ENCODE data around the gene RAC3. TPM values are rescaled to one million over a fixed set of nuclear protein-coding genes. Genes with fewer than 3 reads are reported as not detected.

Gene RAC3
- 65.3 TPM for polyA plus RNA-seq (2012; ENCODE audit: insufficient read depth, insufficient read length, low read depth)

- H3K27me3 ChIP-seq, result no peaks in the 10 kb centered on the region
Measured at GRCh38 chr17:82031303-82031884, at the start of gene RAC3. RAC3 (plus strand) TSS chr17:82031678; CDS start chr17:82031762, 84 bp downstream.

GRCh38 chr17:81983011-81983638, 48.4 kb upstream of the RAC3 start:
- Histone ChIP-seq H3K9me3 (no peaks in the 10 kb centered on the region), H3K4me3 (ENCODE audit: low read depth, low read length) (no peak overlapping the region), H3K4me1 (no peaks in the 10 kb centered on the region), H3K36me3 (peaks cover 32% of the 10 kb centered on the region), H3K27me3 (no peaks in the 10 kb centered on the region)
- DNase-seq, result no peak
- TF ChIP-seq CTCF (IDR thresholded peaks at IDR 0.05; ENCODE audit: low read depth, low read length), result no peak

More at GRCh38 chr17:82031303-82031884, at the start of gene RAC3:
- TF ChIP-seq CTCF (IDR thresholded peaks at IDR 0.05; ENCODE audit: low read depth, low read length), result no peak
- Histone ChIP-seq H3K4me1 (no peaks in the 10 kb centered on the region), H3K4me3 (ENCODE audit: low read depth, low read length) (peak within 1 kb of the TSS; percentile 69), H3K36me3 (0 out of 2 replicates have a peak, but pooled peaks cover 2% of the 10 kb centered on the region), H3K9me3 (no peaks in the 10 kb centered on the region)
- peak; percentile 72 for DNase-seq

GRCh38 chr17:81983639-81984373, 47.7 kb upstream of the RAC3 start:
- H3K4me3 ChIP-seq (ENCODE audit: low read depth, low read length), result no peak overlapping the region
- peaks cover 32% of the 10 kb centered on the region for H3K36me3 ChIP-seq
- H3K4me1 ChIP-seq, result no peaks in the 10 kb centered on the region
- no peaks in the 10 kb centered on the region for H3K9me3 ChIP-seq
- no peaks in the 10 kb centered on the region for H3K27me3 ChIP-seq
- DNase-seq, result no peak
- TF ChIP-seq CTCF (IDR thresholded peaks at IDR 0.05; ENCODE audit: low read depth, low read length), result no peak

- H3K4me3 ChIP-seq (ENCODE audit: low read depth, low read length), result no peak overlapping the region
- DNase-seq, result peak; percentile 9
- TF ChIP-seq CTCF (IDR thresholded peaks at IDR 0.05; ENCODE audit: low read depth, low read length), result no peak
- H3K27me3 ChIP-seq, result no peaks in the 10 kb centered on the region
- H3K9me3 ChIP-seq, result no peaks in the 10 kb centered on the region
- no peaks in the 10 kb centered on the region for H3K4me1 ChIP-seq
- peaks cover 26% of the 10 kb centered on the region for H3K36me3 ChIP-seq
Measured at GRCh38 chr17:81984773-81985410, 46.6 kb upstream of the RAC3 start.

GRCh38 chr17:81986606-81987005, 44.9 kb upstream of the RAC3 start:
- DNase-seq, result peak; percentile 9
- no peak overlapping the region for H3K4me3 ChIP-seq (ENCODE audit: low read depth, low read length)
- no peak for TF ChIP-seq CTCF (IDR thresholded peaks at IDR 0.05; ENCODE audit: low read depth, low read length)
- H3K27me3 ChIP-seq, result no peaks in the 10 kb centered on the region
- peaks cover 19% of the 10 kb centered on the region for H3K36me3 ChIP-seq
- no peaks in the 10 kb centered on the region for H3K9me3 ChIP-seq
- peaks cover 9% of the 10 kb centered on the region for H3K4me1 ChIP-seq
